Activated naive CD8-positive, alpha-beta T cell (primary cell): ENCODE measurements around the gene RUNX1.
A peak's percentile ranks its signal among the peaks of the same experiment; 100 is the strongest.
"Not testable (repeated sequence)": the region's sequence is repeated elsewhere in the genome, so short reads cannot be mapped to it uniquely, and the experiment has no call there.

Source experiments
- H3K27ac Mint-ChIP-seq: one replicate; pipeline ENCODE4 v1.8.0; 2021; ENCODE audit warnings: mixed read lengths
- H3K27me3 Mint-ChIP-seq: one replicate; pipeline ENCODE4 v1.8.0; 2021; ENCODE audit warnings: mixed read lengths
- H3K36me3 Mint-ChIP-seq: one replicate; pipeline ENCODE4 v1.8.0; 2021; ENCODE audit warnings: mixed read lengths
- H3K4me1 Mint-ChIP-seq: one replicate; pipeline ENCODE4 v1.8.0; 2021; ENCODE audit warnings: low read depth, mixed read lengths
- H3K4me3 Mint-ChIP-seq: one replicate; pipeline ENCODE4 v1.8.0; 2021; ENCODE audit warnings: mild to moderate bottlenecking, mixed read lengths
- H3K9me3 Mint-ChIP-seq: one replicate; pipeline ENCODE4 v1.8.0; 2021; ENCODE audit warnings: low read depth, mixed read lengths

The RUNX1 gene

GRCh38 chr21:35004314-35004713 lies 44.8 kb downstream of the RUNX1 start:
- peaks cover 86% of the 10 kb centered on the region for H3K4me1 Mint-ChIP-seq
- H3K4me3 Mint-ChIP-seq: no peak overlapping the region
- no peaks in the 10 kb centered on the region for H3K9me3 Mint-ChIP-seq
- peaks cover 34% of the 10 kb centered on the region for H3K36me3 Mint-ChIP-seq
- H3K27me3 Mint-ChIP-seq: no peaks in the 10 kb centered on the region
- H3K27ac Mint-ChIP-seq: no peak overlapping the region

- Mint-ChIP-seq H3K27me3 (no peaks in the 10 kb centered on the region), H3K36me3 (peaks cover 26% of the 10 kb centered on the region), H3K9me3 (no peaks in the 10 kb centered on the region), H3K27ac (peak overlapping the region; percentile 81), H3K4me1 (peaks cover 88% of the 10 kb centered on the region), H3K4me3 (no peak overlapping the region)
Observed at GRCh38 chr21:35002879-35003722, 46.0 kb downstream of the RUNX1 start.

- peaks cover 87% of the 10 kb centered on the region for H3K4me1 Mint-ChIP-seq
- no peaks in the 10 kb centered on the region for H3K27me3 Mint-ChIP-seq
- H3K4me3 Mint-ChIP-seq: no peak overlapping the region
- no peaks in the 10 kb centered on the region for H3K9me3 Mint-ChIP-seq
- H3K27ac Mint-ChIP-seq: peak overlapping the region; percentile 71
- H3K36me3 Mint-ChIP-seq: peaks cover 18% of the 10 kb centered on the region
Observed at GRCh38 chr21:34999397-34999941, 49.6 kb downstream of the RUNX1 start.

- peaks cover 75% of the 10 kb centered on the region for H3K4me1 Mint-ChIP-seq
- H3K9me3 Mint-ChIP-seq: no peaks in the 10 kb centered on the region
- peaks cover 14% of the 10 kb centered on the region for H3K36me3 Mint-ChIP-seq
- H3K27ac Mint-ChIP-seq: peak overlapping the region; percentile 22
- H3K27me3 Mint-ChIP-seq: no peaks in the 10 kb centered on the region
- no peak overlapping the region for H3K4me3 Mint-ChIP-seq
Observed at GRCh38 chr21:34998176-34998575, 50.9 kb downstream of the RUNX1 start.

DNA sequence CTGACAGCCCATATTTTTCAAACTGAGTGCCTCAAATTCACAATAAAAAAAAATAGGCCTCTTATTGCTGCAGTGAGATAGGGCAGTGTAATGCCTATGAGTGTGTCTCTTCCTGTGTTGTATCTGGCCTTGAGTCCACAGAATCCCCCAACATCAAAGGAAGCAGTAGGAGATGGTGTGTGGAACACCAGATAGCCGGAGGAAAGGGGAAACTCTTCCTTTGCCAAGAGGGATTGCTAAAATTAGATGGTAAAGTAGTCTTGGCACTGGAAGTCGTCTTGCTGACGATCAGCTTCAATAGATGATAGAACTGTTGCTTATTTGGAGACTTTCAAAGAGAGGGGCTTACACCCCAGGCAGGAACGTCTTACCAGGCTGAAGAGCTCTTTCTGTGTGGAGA lies 51.8 kb downstream of the RUNX1 start:
- no peaks in the 10 kb centered on the region for H3K27me3 Mint-ChIP-seq
- peaks cover 9% of the 10 kb centered on the region for H3K36me3 Mint-ChIP-seq
- H3K4me1 Mint-ChIP-seq: peaks cover 69% of the 10 kb centered on the region
- H3K27ac Mint-ChIP-seq: no peak overlapping the region
- peak overlapping the region; percentile 34 for H3K4me3 Mint-ChIP-seq
- no peaks in the 10 kb centered on the region for H3K9me3 Mint-ChIP-seq

DNA sequence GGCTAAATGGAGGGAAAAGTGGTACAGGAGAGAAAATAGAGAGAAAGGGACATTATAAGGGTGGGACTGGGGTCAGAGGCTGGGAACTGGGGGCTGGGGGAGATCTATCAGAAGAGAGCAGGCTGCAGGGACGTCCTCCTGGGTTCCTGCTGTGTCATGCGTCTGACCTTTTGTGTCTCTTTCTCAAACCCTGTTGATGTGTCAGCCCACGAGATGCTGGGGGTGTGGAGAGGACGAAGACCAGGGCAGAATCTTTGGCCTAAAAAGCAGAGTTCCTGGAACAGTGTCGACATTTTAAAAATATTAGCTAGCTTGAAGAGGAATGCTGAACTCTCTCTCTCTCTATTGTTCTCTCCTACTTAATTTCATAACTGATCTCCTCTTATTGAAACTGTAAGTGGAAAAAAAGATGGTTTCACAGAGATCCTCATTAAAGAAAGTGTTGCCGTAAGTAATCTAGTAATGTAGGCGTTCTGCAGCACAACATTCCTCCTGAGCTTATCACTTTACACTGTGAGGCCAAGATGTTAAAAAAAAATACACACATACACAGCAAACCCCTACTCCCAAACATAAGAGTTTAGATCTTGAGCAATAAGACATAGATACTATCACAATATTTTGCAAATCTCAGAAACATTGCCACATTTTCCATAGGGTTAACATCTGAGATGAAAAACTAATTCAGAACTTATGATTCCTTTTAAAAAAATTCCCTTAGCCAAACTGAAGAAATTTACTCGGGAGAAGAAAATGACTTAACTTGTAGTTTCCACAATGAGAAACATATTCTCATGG lies 52.6 kb downstream of the RUNX1 start:
- Mint-ChIP-seq H3K27me3 (no peaks in the 10 kb centered on the region), H3K4me3 (peak overlapping the region; percentile 46), H3K4me1 (peaks cover 68% of the 10 kb centered on the region), H3K36me3 (peaks cover 9% of the 10 kb centered on the region), H3K9me3 (no peaks in the 10 kb centered on the region), H3K27ac (peak overlapping the region; percentile 74)

GRCh38 chr21:34995979-34996303 lies 53.2 kb downstream of the RUNX1 start:
- H3K4me1 Mint-ChIP-seq: peaks cover 70% of the 10 kb centered on the region
- peak overlapping the region; percentile 74 for H3K27ac Mint-ChIP-seq
- no peaks in the 10 kb centered on the region for H3K9me3 Mint-ChIP-seq
- H3K4me3 Mint-ChIP-seq: peak overlapping the region; percentile 46
- no peaks in the 10 kb centered on the region for H3K27me3 Mint-ChIP-seq
- H3K36me3 Mint-ChIP-seq: peaks cover 9% of the 10 kb centered on the region

DNA sequence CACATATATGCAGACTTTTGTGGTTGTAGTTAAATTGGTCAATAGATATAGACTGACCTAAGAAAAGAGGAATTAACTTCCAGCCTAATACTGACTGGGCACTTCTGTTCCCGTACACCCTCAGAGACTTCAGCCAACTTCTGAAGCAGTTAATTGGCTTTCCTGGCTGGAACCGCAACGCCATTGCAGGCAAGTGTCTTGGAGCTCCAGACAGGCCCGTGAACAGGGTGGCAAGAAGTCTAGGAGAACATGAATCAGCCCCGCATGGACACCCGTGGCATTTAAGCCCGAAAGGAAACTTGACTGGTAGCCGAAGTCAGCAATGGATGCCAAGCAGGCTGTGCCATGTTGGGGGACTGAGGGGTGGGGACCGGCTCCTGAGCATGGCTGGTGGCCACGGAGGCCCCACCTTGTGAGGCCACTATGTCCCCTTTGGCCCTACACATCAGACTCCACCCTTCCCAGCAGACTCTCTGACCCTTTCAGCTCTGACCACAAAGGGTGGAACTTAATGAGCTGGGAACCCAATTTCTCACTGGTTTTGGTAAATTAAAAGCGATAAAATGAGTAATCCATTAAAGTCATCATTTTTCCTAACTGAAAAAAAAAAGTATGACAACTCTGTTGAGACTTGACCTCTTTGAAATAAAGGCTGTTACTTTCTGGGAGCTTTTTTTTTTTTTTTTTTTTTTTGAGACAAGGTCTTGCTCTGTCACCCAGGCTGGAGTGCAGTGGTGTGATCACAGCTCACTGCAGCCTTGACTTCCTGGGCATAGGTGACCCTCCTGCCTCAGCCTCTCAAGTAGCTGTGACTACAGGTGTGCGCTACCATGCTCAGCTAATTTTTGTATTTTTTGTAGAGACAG lies 54.1 kb downstream of the RUNX1 start:
- H3K27ac Mint-ChIP-seq: peak overlapping the region; percentile 74
- H3K36me3 Mint-ChIP-seq: peaks cover 9% of the 10 kb centered on the region

GRCh38 chr21:34993521-34993921 lies 55.6 kb downstream of the RUNX1 start:
- H3K4me3 Mint-ChIP-seq, H3K27me3 Mint-ChIP-seq, H3K36me3 Mint-ChIP-seq, H3K9me3 Mint-ChIP-seq, H3K27ac Mint-ChIP-seq: not testable (repeated sequence)
- peaks cover 72% of the 10 kb centered on the region for H3K4me1 Mint-ChIP-seq

More for the DNA sequence above, 54.1 kb downstream of the RUNX1 start:
- Mint-ChIP-seq H3K27me3 (no peaks in the 10 kb centered on the region), H3K9me3 (no peaks in the 10 kb centered on the region), H3K4me1 (peaks cover 72% of the 10 kb centered on the region), H3K4me3 (no peak overlapping the region)

GRCh38 chr21:34992736-34993398 lies 56.2 kb downstream of the RUNX1 start:
- Mint-ChIP-seq H3K4me3 (no peak overlapping the region), H3K9me3 (no peaks in the 10 kb centered on the region), H3K27ac (no peak overlapping the region), H3K36me3 (peaks cover 10% of the 10 kb centered on the region), H3K4me1 (peaks cover 72% of the 10 kb centered on the region), H3K27me3 (no peaks in the 10 kb centered on the region)

GRCh38 chr21:34992180-34992579 lies 56.9 kb downstream of the RUNX1 start:
- peaks cover 8% of the 10 kb centered on the region for H3K36me3 Mint-ChIP-seq
- no peak overlapping the region for H3K4me3 Mint-ChIP-seq
- H3K4me1 Mint-ChIP-seq: peaks cover 72% of the 10 kb centered on the region
- no peak overlapping the region for H3K27ac Mint-ChIP-seq
- H3K9me3 Mint-ChIP-seq: no peaks in the 10 kb centered on the region
- H3K27me3 Mint-ChIP-seq: no peaks in the 10 kb centered on the region

- no peak overlapping the region for H3K4me3 Mint-ChIP-seq
- peak overlapping the region; percentile 62 for H3K27ac Mint-ChIP-seq
Observed at GRCh38 chr21:34991366-34991957, 57.6 kb downstream of the RUNX1 start.

GRCh38 chr21:34990842-34991241 lies 58.3 kb downstream of the RUNX1 start:
- Mint-ChIP-seq H3K4me1 (peaks cover 72% of the 10 kb centered on the region), H3K27ac (no peak overlapping the region), H3K9me3 (no peaks in the 10 kb centered on the region), H3K27me3 (no peaks in the 10 kb centered on the region), H3K36me3 (peaks cover 6% of the 10 kb centered on the region), H3K4me3 (no peak overlapping the region)

More at GRCh38 chr21:34991366-34991957, 57.6 kb downstream of the RUNX1 start:
- Mint-ChIP-seq H3K4me1 (peaks cover 72% of the 10 kb centered on the region), H3K9me3 (no peaks in the 10 kb centered on the region), H3K27me3 (no peaks in the 10 kb centered on the region), H3K36me3 (peaks cover 4% of the 10 kb centered on the region)
